ENCODE data around the gene LAPTM4A.
A peak's percentile ranks its signal among the peaks of the same experiment; 100 is the strongest.
"Not testable (repeated sequence)": the region's sequence is repeated elsewhere in the genome, so short reads cannot be mapped to it uniquely, and the experiment has no call there.

Gene LAPTM4A

DNA sequence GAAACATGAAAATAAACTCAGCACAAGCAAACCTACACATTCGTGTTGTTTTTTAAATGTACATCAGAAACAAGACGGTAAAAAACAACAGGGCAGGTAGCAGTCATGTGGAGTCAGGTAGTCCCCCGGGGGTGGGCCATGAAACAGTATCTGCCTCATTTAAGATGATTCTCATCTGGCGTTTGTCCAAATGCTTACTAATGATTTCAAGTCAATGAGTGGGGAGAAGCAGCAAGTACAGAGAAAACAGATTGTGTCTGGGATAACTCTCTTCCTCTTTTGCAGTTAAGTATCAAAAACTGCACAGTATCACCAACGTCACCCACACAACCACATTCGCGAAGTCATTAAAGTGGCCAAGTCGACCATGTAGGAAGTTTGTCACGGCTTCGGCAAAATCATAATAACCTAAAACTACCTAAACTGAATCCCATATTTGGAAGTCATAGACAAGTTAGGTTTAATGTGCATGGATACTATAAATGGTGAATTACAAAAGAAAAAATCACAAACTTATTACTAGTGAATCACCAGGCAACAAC, 1.3 kb downstream of the LAPTM4A start:
- DNase-seq: no peak

DNA sequence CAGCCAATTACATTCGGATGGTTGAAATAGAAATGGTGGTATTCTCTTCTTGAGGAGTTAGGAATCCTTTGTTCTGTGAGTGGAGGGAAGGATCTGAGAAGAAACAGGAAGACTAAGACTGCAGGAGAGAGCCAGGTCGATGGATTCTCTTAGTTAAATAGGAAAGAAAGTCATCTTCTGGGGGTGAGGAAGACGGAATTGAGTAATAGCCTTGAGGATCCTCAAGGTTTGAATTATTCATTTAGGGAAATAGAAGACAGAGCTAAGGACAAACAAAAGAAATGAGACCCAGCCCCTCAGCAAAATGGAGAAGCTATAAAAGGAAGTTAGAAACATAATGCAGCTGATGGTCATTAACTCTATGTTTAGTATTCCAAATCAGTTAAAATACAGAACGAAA, 1.8 kb downstream of the LAPTM4A start:
- DNase-seq: peak; percentile 32

DNA sequence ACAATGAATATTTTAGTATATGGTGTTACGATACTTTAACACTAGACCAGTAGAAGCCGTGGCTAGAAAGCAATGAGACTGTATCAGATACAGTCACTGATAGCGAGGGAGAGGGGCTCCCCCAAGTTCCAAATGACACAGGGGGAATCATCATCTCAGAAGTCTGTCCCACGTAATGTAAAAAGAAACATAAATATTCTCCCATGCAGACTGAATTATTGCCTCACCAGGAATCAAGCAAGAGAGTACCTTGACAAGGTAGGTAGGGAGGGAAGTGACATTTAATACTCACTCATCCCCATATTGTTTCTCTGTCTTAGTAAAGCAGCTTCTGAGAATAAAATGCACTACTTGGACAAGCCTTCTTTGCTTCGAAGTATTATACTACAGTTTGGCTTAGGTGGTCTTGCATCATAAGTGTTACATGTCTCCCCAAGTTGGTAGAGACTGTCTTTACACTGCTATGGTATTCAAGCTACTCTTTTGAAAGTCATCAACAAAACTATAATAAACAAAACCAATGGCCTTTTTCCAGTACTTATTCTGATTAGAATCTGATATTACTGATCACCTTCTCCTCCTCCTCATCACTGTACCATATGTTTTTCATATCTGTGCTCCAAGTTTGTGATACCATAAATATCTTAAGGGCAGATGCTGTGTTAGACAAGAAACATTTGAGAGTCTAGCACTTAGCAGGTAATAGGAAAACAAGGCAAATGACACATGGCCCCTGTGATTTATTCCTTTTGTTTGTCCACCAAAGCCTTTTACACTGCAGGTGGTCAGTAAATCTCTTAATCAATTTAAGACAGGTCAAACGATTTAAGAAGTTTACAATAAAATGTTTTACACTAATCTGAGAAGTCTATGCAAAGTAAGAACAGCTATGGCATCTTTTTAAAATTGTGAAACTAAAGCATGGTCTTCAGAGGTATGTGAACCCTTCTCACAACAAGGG, 2.7 kb downstream of the LAPTM4A start:
- DNase-seq: no peak

DNA sequence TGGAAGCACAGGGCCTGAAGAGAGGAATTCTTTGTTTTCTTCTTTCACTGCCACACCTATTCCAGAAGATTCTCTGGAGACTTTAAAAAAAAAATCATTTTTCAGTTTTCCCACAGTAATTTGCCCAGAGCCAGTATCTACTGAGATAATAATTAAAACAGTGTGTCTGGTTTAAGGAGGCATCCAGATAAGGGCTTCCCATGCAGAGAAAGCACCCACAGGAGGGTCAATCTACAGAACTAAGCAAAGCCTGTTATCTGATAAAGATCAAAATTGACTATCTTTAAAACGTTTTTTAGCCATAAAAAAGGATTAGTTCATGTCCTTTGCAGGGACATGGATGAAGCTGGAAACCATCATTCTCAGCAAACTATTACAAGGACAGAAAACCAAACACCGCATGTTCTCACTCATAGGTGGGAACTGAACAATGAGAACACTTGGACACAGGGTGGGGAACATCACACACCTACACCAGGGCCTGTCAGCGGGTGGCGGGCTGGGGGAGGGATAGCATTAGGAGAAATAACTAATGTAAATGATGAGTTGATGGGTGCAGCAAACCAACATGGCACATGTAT, 5.6 kb downstream of the LAPTM4A start:
- DNase-seq: not testable (repeated sequence)

DNA sequence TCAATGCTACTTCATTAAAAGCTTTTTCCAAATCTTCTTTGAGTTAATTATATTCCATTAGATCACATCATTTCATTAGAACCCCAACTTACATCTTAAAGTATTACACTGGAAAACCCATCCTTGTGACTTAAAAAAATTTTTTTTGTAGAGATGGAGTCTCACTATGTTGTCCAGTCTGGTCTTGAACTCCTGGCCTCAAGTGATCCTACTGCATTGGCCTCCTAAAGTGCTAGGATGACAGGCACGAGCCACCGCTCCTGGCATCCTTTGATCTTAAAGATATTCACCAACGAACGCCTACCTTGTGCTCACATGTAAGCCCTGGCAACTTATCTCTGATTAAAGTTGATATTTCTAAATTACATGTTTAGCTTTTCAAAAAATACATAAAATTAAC, 6.7 kb downstream of the LAPTM4A start:
- no peak for DNase-seq

DNA sequence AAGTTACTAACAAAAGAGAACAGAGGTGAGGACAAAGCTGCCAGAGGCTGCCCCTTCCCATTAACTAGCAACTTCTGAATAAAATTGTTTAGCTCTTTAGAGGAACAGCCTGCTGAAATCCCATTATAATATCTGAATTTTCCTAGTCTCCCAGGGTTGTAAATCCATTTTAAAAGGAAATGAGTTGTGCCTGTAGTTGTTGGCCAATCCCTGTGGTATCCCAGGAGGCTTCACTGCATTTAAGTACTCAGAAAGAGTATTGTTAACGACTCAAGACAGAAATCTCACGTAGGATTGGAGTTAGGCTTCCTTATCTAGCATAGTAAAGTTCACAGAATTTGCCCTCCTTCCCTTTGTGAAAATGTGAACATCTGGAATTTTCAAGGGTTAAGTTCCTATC, 8.9 kb downstream of the LAPTM4A start:
- no peak for DNase-seq

DNA sequence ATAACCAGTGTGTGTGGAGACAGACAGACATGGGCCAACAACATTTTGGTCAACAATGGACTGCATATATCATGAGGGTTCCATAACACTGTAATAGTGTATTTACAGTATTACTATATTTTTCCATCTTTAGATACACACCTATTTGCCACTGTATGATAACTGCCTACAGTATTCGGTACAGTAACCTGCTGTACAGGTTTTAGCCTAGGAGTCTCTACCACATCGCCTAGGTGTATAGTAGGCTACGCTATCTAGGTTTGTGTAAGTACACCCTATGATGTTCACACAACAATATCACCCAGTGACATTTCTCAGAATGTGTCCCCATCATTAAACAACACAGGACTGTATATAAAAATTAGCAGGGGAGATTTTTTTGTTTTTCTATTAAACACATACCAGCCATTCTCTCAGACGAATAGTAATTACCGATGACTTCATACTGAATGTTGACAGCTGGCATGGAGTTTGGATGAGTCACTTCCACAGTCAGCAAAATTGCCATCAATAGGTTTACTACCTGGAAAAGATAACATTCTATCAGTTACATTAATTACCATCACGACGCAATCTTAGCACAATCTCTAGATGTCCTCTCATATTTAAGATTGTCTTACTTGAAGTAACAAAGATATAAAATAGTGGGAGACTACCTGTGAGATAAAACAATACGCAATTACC, 10.8 kb downstream of the LAPTM4A start:
- DNase-seq: no peak

DNA sequence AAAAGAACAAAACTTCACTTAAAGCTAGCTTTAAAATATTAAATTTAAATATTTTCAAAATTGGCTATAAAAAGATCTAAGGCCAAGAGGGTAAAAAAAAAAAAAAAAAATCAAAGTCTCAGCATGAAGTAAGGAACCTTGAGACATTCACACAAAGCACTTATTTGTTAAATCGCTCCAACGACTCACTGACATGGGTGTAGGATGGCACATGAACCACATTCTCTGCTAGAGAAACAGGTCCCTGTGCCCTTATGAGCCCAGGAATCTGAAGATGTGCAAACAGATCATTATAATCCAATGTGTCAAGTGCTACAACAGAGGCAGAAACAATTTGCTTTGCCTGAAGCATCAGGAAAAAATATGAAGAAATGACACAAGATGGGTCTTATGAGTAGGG, 13.8 kb downstream of the LAPTM4A start:
- no peak for DNase-seq

DNA sequence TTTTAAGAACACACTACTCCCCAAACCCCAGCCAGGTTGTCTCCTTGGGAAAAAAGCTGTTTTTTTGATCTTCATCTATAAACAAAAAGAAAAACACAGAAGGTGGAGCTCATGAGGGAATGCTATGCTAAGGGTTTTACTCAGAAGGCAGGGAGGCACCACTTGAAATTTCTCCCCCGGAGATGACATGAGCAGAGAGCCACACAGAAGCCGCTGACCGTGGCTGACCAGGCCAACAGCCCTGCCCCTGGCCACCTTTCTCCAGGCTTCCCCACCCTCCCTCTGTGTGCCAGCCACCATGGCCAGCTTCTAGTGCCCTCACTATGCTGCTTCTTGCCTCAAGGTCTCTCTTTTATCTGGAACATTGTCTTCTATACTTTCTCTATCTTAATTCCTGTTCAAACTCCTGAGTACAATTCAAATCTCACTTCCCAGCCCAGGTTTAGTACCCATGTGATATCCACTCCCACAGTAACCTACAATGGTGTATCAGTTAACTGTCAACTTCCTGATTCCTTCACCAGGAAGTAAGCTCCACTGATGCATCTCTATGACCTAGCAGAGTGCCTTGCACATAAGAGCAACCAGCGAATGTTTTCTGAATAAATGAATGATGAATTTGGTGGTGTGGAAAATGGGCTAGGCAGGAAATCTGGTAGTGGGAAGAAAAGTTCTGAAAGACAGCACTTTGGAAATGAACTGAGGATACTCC, 15.3 kb downstream of the LAPTM4A start:
- DNase-seq: no peak

DNA sequence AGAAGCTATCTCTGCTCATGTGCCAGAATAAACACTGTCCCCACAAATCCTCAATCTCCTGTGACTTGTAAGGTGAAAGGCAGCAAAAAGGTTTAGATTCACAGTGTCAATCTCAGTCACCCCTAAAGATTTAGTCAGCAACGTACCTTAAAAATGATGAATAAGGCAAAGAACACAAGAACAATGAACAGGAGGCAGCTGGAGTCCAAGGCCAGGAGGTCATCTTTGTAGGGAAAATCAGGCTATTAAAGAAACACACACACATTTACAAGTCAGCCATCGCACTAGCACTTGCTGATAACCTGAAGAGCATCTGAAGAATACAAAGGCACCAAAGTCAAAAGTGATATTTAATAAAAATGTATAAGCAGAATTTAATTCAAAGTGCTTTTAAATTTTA, 16.6 kb downstream of the LAPTM4A start:
- DNase-seq: no peak

DNA sequence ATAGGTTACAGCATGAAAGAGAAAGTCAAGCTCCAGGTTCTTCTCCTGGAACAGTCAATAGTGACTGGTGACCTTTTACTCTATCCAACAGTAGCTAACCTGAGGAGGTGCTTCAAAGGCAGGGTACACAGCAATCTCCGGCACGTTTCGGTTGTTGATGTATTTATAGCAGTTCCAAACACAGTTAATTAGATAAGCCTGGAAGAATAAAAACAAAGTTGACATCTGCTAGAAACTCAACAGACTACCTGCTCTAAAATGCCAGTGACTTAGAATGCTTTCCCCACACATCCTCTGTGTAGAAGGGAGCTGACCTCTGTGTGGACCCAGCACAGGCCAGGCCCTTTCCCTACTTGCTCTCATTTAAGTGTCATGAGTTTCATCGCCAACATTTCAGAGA, 17.2 kb downstream of the LAPTM4A start:
- DNase-seq: no peak

DNA sequence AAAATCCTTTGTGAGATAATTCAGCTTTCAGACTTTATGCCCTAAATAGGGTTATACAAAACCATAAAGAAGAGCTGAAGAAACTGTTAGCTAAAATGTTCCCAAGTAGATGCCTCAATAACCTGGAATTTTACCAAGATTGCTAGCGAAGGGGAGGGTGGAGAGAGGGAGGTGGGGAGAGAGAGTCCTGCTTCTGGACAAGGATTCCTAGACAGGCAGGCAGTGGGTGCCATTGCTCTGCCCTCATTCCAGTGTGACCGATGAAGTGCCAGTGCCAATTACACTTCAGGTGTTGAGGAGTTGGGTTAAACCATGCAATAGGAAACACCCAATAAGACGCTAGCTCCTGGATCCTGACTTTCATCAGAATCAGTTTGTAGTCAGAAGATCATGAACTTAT, 18.1 kb downstream of the LAPTM4A start:
- no peak for DNase-seq

DNA sequence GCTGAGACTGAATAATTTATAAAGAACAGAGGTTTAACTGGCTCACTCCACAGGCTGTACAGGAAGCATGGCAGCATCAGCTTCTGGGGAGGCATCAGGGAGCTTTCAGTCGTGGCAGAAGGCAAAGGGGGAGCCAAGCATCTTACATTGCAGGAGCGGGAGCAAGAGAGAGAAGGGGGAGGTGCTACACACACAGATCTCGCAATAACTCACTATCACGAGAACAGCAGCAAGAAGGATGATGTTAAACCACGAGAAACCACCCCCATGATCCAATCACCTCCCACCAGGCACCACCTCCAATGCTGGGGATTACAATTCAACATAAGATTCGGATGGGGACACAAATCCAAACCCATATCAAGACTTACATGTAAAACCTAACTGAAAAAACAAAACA, 21.2 kb downstream of the LAPTM4A start:
- DNase-seq: no peak

DNA sequence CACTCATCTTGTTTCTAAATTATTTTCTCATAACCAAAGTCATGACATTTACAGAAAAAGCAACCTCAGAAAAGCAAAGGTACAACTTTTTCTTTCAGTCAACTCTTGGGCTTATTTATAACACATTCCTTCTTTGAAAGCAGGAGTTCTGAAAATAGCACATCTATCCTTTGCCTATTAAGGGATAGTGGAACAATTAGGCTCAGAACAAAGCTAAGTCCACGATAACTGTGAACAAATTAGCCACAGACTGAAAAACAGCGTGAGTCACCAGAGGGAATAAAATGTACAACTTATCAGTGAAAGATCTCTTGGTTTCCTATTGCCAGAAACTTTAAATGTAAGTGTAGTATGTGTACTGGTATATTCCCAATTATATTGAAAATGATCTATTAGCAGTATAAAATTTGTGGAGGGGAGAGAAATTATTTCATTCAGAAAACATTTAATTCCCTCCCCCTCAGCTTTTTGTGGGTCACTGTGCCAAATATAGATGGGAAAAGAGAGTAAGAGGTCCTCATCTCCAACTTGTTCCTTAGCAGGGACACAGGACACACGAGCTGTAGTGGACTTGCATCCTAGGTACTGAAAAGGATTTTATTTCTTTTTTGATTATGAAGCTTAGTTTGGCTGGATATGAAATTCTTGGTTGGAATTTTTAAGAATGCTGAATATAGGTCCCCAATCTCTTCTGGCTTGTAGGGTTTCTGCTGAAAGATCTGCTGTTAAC, 23.6 kb downstream of the LAPTM4A start:
- DNase-seq: no peak

DNA sequence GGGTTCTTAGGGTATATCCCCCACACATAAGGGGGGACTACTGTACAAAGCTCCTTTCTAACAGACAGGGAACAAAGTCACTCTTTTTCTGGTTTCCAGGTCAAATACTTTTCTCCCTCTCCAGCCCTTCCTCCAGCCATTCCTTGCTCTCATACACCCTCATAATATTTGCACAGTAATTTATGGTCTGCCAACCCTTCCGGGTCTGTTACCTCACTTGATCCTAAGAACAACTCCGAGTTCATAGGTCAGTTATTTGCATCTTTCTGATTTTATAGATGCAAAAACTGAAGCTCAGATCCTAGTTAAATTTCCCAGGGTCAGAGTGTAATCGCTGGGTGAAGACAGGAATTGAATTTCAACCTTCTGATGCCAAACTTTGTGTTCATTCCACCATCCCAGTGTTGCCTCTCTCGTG, 24.2 kb downstream of the LAPTM4A start:
- no peak for DNase-seq

DNA sequence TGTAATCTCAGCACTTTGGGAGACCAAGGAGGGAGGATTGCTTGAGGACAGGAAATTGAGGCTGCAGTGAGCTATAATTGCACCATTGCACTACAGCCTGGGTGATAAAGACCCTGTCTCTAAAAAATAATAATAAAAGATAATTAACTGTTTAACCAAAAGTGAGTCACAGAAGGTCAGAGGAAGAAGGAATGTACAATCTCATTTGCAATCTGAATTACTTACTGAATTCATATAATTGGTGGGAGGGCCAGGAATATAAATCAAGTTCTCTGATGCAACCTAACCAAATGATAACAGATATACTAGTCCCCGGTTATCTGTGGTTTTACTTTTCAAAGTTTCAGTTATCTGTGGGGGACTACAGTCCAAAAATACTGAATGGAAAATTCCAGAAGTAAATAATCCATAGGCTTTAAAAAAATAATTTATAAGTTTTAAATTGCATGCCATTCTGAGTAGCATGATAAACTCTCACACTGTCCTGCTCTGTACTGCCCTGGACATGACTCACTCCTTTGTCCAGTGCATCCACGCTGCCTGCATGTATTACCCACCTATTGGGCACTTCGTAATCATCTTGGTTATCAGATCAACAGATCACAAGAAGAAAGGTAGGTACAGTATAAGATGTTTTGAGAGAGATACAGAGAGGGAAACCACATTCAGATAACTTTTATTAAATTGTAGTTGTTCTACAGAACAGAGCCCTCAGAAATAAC, 26.2 kb downstream of the LAPTM4A start:
- no peak for DNase-seq

DNA sequence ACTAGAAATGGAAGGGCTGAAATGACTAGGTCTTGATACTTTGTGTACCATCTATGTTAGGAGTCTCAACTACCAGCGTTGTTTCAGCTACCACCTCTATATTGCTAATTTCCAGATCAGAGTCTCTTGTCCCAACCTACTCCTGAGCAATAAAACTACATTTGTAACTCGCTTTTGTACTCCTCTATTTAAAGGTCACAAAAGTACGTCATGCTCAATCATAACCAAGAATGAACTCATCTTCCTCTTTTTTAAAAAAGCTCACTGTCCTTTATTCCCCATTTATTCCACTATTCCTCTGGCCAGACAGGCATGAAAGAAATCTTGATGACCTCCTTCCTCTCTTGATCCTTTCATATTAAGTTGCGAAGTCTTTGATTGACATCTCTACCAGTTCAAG, 27.7 kb downstream of the LAPTM4A start:
- no peak for DNase-seq

DNA sequence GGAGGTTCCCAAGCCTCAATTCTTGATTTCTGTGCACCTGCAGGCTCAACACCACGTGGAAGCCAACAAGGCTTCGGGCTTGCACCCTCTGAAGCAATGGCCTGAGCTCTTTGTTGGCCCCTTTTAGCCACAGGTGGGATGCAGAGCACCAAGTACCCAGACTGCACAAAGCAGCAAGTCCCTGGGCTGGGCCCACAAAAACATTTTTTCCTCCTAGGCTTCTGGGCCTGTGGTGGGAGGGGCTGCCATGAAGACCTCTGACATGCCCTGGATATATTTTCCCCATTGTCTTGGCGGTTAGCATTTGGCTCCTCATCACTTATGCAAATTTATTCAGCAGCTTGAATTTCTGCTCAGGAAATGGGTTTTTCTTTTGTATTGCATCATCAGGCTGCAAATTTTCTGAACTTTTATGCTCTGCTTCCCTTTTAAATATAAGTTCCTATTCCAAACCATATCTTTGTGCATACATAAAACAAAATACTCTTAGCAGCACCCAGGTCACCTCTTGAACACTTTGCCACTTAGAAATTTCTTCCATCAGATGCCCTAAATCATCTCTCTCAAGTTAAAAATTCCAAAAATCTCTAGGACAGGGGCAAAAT, 29.9 kb downstream of the LAPTM4A start:
- no peak for DNase-seq

DNA sequence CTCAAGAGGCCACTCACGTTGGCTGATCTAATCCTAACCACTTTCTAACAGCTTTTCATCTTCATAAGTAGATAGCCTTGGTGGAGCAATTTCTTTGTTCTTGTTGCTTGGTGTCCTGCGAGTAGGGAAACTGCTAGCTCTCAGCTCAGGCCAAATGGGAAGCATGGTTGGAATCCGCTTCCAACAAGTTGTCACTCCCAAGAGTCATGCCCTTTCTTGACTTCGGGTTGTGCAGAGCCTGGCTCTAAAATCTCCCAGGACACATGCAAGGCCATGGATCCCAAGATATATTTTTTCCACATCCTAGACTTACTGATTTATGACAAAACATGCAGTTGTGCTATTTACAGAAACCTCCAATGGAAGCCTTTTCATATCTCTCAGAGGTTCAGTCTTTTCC, 31.7 kb downstream of the LAPTM4A start:
- DNase-seq: no peak

DNA sequence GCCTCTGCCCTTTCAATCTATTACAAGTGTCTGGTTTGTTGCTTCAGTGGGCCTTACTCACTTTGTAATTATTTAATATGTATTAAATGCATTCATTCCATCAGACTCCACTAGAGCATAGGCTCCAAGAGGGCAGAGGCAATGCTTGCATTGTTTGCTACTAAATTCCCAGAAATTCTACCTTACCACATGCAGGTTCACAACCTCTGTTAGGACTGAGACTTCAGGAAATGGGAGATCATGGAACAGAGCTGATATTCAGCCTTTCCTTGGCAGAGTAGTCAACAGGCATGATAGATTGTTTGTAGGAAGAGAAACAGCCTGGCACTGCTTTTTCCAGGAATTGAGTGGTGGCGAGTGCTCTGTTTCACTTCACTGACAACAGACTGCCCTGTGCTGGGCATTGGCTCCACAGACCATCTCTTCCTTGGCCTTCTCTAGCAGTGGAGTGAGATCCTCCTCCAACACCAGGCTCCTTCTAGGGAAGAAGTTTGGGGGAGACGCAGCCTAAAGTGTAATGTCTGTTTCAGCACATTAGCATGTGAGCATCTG, 32.8 kb downstream of the LAPTM4A start:
- no peak for DNase-seq

DNA sequence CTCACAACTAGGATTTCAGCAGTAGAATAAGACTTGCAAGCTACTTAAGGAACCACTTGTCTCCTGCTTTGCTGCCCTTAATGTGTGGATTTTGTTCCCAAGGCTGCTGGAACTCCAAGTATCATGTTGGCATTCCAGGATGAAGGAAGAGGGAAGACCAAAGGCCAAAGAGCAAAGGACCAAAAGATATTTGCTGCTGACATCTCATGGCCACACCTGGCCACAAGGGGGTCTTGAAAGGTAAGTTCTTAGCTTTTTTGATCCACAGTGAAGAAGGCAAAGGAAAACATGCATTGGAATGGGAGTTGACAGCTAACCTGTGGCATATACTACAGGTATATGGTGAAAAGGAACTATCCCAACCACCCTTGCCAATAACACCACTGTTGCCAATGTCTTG, 35.1 kb downstream of the LAPTM4A start:
- DNase-seq: no peak

Data from retina (tissue), 1 donor.